Stimulated activated CD8-positive, alpha-beta memory T cell treated with anti-CD3 and anti-CD28 coated beads, Interleukin-15, amount 100 ng/mL, for 48 hours (primary cell): ENCODE measurements around the gene NRXN3.

Experiments used
- DNase-seq, 2 donors: peaks; one replicate each; pipeline ENCODE4 v3.0.0-alpha.2; 2020; ENCODE audit warnings: low read depth in 2 of 2

NRXN3 gene

GRCh38 chr14:79411403-79412174, 1241.4 kb downstream of the NRXN3 start:
- no peak for DNase-seq

- no peak for DNase-seq
Measured at GRCh38 chr14:79412822-79413221, 1242.6 kb downstream of the NRXN3 start.

- DNase-seq, result no peak
Measured at GRCh38 chr14:79413734-79414428, 1243.7 kb downstream of the NRXN3 start.

GRCh38 chr14:79415726-79416125, 1245.6 kb downstream of the NRXN3 start:
- DNase-seq, result no peak

- no peak for DNase-seq
Measured at GRCh38 chr14:79417961-79418360, 1247.8 kb downstream of the NRXN3 start.

GRCh38 chr14:79418649-79419415, 1248.7 kb downstream of the NRXN3 start:
- no peak for DNase-seq

GRCh38 chr14:79419571-79420327, 1249.6 kb downstream of the NRXN3 start:
- DNase-seq, result no peak

- DNase-seq, result no peak
Measured at GRCh38 chr14:79420725-79421124, 1250.6 kb downstream of the NRXN3 start.

GRCh38 chr14:79421811-79422210, 1251.6 kb downstream of the NRXN3 start:
- DNase-seq, result no peak

GRCh38 chr14:79424462-79424861, 1254.3 kb downstream of the NRXN3 start:
- DNase-seq, result no peak

- DNase-seq, result no peak
Measured at GRCh38 chr14:79426103-79426755, 1256.1 kb downstream of the NRXN3 start.

GRCh38 chr14:79432640-79433039, 1262.5 kb downstream of the NRXN3 start:
- DNase-seq, result no peak

- DNase-seq, result no peak
Measured at GRCh38 chr14:79436335-79436734, 1266.2 kb downstream of the NRXN3 start.

- no peak for DNase-seq
Measured at GRCh38 chr14:79437951-79438350, 1267.8 kb downstream of the NRXN3 start.

GRCh38 chr14:79438696-79439342, 1268.6 kb downstream of the NRXN3 start:
- DNase-seq, result no peak

GRCh38 chr14:79442786-79443185, 1272.6 kb downstream of the NRXN3 start:
- DNase-seq, result no peak

- DNase-seq, result no peak
Measured at GRCh38 chr14:79443602-79444001, 1273.4 kb downstream of the NRXN3 start.

GRCh38 chr14:79448960-79449359, 1278.8 kb downstream of the NRXN3 start:
- DNase-seq, result no peak

- no peak for DNase-seq
Measured at GRCh38 chr14:79451601-79452000, 1281.4 kb downstream of the NRXN3 start.

- no peak for DNase-seq
Measured at GRCh38 chr14:79453276-79453675, 1283.1 kb downstream of the NRXN3 start.

GRCh38 chr14:79464468-79464867, 1294.3 kb downstream of the NRXN3 start:
- DNase-seq, result no peak
